Adrenal gland (tissue), 12 donors: ENCODE data around the gene DMRTB1. TPM values are rescaled to one million over a fixed set of nuclear protein-coding genes. Genes with fewer than 3 reads are reported as not detected.

Experiments used
- DNase-seq, 7 donors: peaks; one replicate each; pipeline ENCODE4 v3.0.0-alpha.2; 2019 to 2020
- H3K27ac ChIP-seq, 5 donors: fragments of 200-600 bp; sonication (generic) in 4 of 5; 1 replicate in 3 of 5; 2 replicates in 2 of 5; pipeline versions ENCODE4 v1.5.1 to v1.8.0; 2016 to 2020; ENCODE audit warnings: mild to moderate bottlenecking in 1 of 5
- H3K27me3 ChIP-seq: fragments of 200-600 bp; 2 replicates; pipeline ENCODE4 v1.8.0; 2021
- H3K36me3 ChIP-seq, 2 donors: fragments of 200-600 bp; replicated peaks in 1 of 2; 1 replicate in 1 of 2; 2 replicates in 1 of 2; pipeline versions ENCODE4 v1.5.1 to v1.8.0; 2018 to 2022
- H3K4me1 ChIP-seq, 2 donors: fragments of 200-600 bp; replicated peaks in 1 of 2; 1 replicate in 1 of 2; 2 replicates in 1 of 2; pipeline versions ENCODE4 v1.5.1 to v1.8.0; 2018 to 2021
- H3K4me3 ChIP-seq, 4 donors: fragments of 200-600 bp; sonication (generic) in 3 of 4; one replicate each; pipeline ENCODE4 v1.5.1; 2016 to 2018
- H3K9me3 ChIP-seq, 3 donors: fragments of 200-600 bp; sonication (generic) in 1 of 3; replicated peaks in 1 of 3; 1 replicate in 2 of 3; 2 replicates in 1 of 3; pipeline versions ENCODE4 v1.5.1 to v1.8.0; 2016 to 2021
- CTCF ChIP-seq, 6 experiments: fragments of 450-650 bp in 4 of 6; fragments of 200-600 bp in 2 of 6; sonication (generic) in 1 of 6; IDR thresholded peaks; 1 replicate in 5 of 6; 2 replicates in 1 of 6; pipeline versions ENCODE4 v1.5.1 to v1.8.0; 2016 to 2021; ENCODE audit warnings: antibody characterized with exemption in 6 of 6, mild to moderate bottlenecking in 2 of 6, moderate library complexity in 1 of 6
- POLR2A ChIP-seq, 2 donors: fragments of 450-650 bp; IDR thresholded peaks; one replicate each; pipeline ENCODE4 v1.6.1; 2017; ENCODE audit warnings: antibody characterized with exemption in 2 of 2, mild to moderate bottlenecking in 2 of 2, moderate library complexity in 1 of 2
- WGBS, 4 donors: extraction: QIAGEN DNeasy Blood & Tissue Kit in 2 of 4; methylation state at CpG; one replicate each; pipeline versions ENCODE4 v1.1.5 to v1.1.7; 2013 to 2017; 5-methylcytosine and 5-hydroxymethylcytosine counted together
- intact Hi-C, 2 donors: fragments of 100-400 bp; cut with DNase I; formaldehyde crosslinking; loops; one replicate each; pipeline versions ENCODE4 v1.14.1 to v1.15.0; 2022 to 2023
- polyA plus RNA-seq, 3 donors: library from polyadenylated mRNA; stranded (reverse); fragments of 200-250 nt in 2 of 3; fragments of 350-450 nt in 1 of 3; fragmentation: Illumina TruSeq in 1 of 3; extraction: RNeasy Lipid Tissue Mini Kit (QIAGEN cat#74804) in 1 of 3; gene quantifications; one replicate each; pipeline ENCODE4 v1.2.3, GENCODE V29; 2013 to 2014
- total RNA-seq, 9 donors: library from RNA; depleted of rRNA in 4 of 9; stranded (reverse); fragments of >200 nt in 4 of 9; fragments of 120-200 nt in 1 of 9; fragmentation: NEBNext Ultra II Directional in 1 of 9; extraction: Animal tissue kit (Norgen Biotek cat#: 25700) in 1 of 9; gene quantifications; one replicate each; pipeline versions ENCODE4 v1.1.0 to v1.2.4, GENCODE V29; 2013 to 2023
- donor health status: healthy with polysubstance abuse.
- donor health status: Bipolar disorder and iron deficiency.
- donor health status: DM: yes; HTN: yes; CAD: no.
- donor health status: DM: no; HTN: no; CAD: no.
- donor health status: DM: no; HTN: no; CAD: no.
- donor health status: DM: yes; HTN: yes; CAD: no.

The DMRTB1 gene
- total and polyA plus RNA-seq, 12 donors = not detected

- intact Hi-C loops = no loop called here
- WGBS, 4 donors = 81 to 87% (median 86%) methylated on average over 10 of the region's 10 CpGs
Measured at GRCh38 chr1:53514436-53514835, 55.2 kb downstream of the DMRTB1 start.

GRCh38 chr1:53516181-53516580 lies 57.0 kb downstream of the DMRTB1 start:
- no peak for DNase-seq
- Histone ChIP-seq H3K4me3 (no peak overlapping the region), H3K27ac (no peak overlapping the region), H3K36me3 (no peaks in the 10 kb centered on the region), H3K9me3 (no peaks in the 10 kb centered on the region), H3K27me3 (no peaks in the 10 kb centered on the region), H3K4me1 (no peaks in the 10 kb centered on the region)
- 92 to 96% (median 95%) methylated on average over 7 of the region's 7 CpGs for WGBS, 4 donors
- intact Hi-C loops = no loop called here
- TF ChIP-seq CTCF (IDR thresholded peaks at IDR 0.05) = no peak
- TF ChIP-seq POLR2A (IDR thresholded peaks at IDR 0.05) = no peak

More at GRCh38 chr1:53514436-53514835, 55.2 kb downstream of the DMRTB1 start:
- Histone ChIP-seq H3K27me3 (no peaks in the 10 kb centered on the region), H3K36me3 (no peaks in the 10 kb centered on the region), H3K27ac (no peak overlapping the region), H3K4me1 (no peaks in the 10 kb centered on the region), H3K9me3 (no peaks in the 10 kb centered on the region), H3K4me3 (no peak overlapping the region)
- TF ChIP-seq POLR2A (IDR thresholded peaks at IDR 0.05) (no peak), CTCF (IDR thresholded peaks at IDR 0.05) (no peak)
- DNase-seq = no peak

Other genes starting within 250 kb of the DMRTB1 start
- gene CZIB, start 238.8 kb upstream of the DMRTB1 start, total RNA-seq = 10 to 100 TPM; 21.2 to 69.4 (median 56.5) TPM
- 100 to 1,000 TPM in 2 of 3 donors, 10 to 100 TPM in 1; 60.2 to 108 (median 103) TPM for gene CZIB, start 238.8 kb upstream of the DMRTB1 start, polyA plus RNA-seq
- 10 to 100 TPM; 14.5 to 43.9 (median 30.2) TPM for gene MAGOH, start 220.9 kb upstream of the DMRTB1 start, total RNA-seq
- gene MAGOH, start 220.9 kb upstream of the DMRTB1 start, polyA plus RNA-seq = 100 to 1,000 TPM in 1 of 3 donors, 10 to 100 TPM in 2; 87.0 to 119 (median 95.8) TPM
- 1 to 10 TPM in 8 of 9 donors, under 1 TPM in 1; 0.66 to 7.0 (median 2.8) TPM for gene LRP8, start 131.3 kb upstream of the DMRTB1 start, total RNA-seq
- gene LRP8, start 131.3 kb upstream of the DMRTB1 start, polyA plus RNA-seq = 1 to 10 TPM in 1 of 3 donors, under 1 TPM in 2; 0.64 to 7.6 (median 0.72) TPM